IMR-90 (cell line): ENCODE measurements around the gene ALKBH2. TPM values are rescaled to one million over a fixed set of nuclear protein-coding genes. Genes with fewer than 3 reads are reported as not detected.

Source experiments
- ATAC-seq: fragments of 200-7000 bp; cut with Tn5 transposase; 2 replicates; pipeline ENCODE4 v1.9.1; 2020; ENCODE audit warnings: low read depth, mild to moderate bottlenecking, moderate library complexity
- Bru-seq: library from RNA; stranded (reverse); fragments of 400-500 nt; gene quantifications from one replicate; lab custom pipeline; 2021; lab: Mats Ljungman, UMichigan
- BruChase-seq, 2 experiments: library from RNA; stranded (reverse); fragments of 400-500 nt; gene quantifications; one replicate each; lab custom pipeline; 2021; lab: Mats Ljungman, UMichigan
- BruUV-seq: library from RNA; stranded (reverse); fragments of 400-500 nt; replicated peaks from 2 replicates; lab custom pipeline; 2021; lab: Mats Ljungman, UMichigan
- CTCF ChIA-PET: fragments of 300-600 bp; formaldehyde crosslinking; extraction: SDS; loops from one replicate; lab custom pipeline; 2021; ENCODE audit warnings: antibody characterized with exemption; lab: Yijun Ruan, JAX
- POLR2A ChIA-PET: fragments of 300-600 bp; sonication (Branson Sonifier 250); formaldehyde crosslinking; loops from one replicate; lab custom pipeline; 2022; ENCODE audit warnings: antibody characterized with exemption; ENCODE audit not compliant: unreplicated experiment; lab: Charles Lee
- DNase-seq: peaks from one replicate; pipeline ENCODE4 v3.0.0; 2013
- H2AFZ ChIP-seq: replicated peaks from 2 replicates; pipeline ENCODE3; 2013; ENCODE audit warnings: low read length, mild to moderate bottlenecking; ENCODE audit not compliant: poor library complexity
- H2AK5ac ChIP-seq: 2 replicates; pipeline ENCODE4 v1.6.1; 2013; ENCODE audit warnings: low read depth, low read length, inconsistent platforms
- H2AK9ac ChIP-seq: replicated peaks from 2 replicates; pipeline ENCODE3; 2013; ENCODE audit warnings: mild to moderate bottlenecking, low read depth, low read length, moderate library complexity; ENCODE audit not compliant: poor library complexity
- H2BK120ac ChIP-seq: 2 replicates; pipeline ENCODE4 v1.6.1; 2013; ENCODE audit warnings: low read depth, low read length, inconsistent platforms
- H2BK15ac ChIP-seq: 3 replicates; pipeline ENCODE4 v1.6.1; 2013; ENCODE audit warnings: low read depth, low read length, inconsistent platforms
- H2BK20ac ChIP-seq: 2 replicates; pipeline ENCODE4 v1.6.1; 2013; ENCODE audit warnings: low read depth, mild to moderate bottlenecking, inconsistent platforms, low read length, moderate library complexity
- H2BK5ac ChIP-seq: 2 replicates; pipeline ENCODE4 v1.6.1; 2013; ENCODE audit warnings: mild to moderate bottlenecking, low read depth, low read length, inconsistent platforms; ENCODE audit not compliant: poor library complexity, severe bottlenecking
- H3K14ac ChIP-seq: replicated peaks from 2 replicates; pipeline ENCODE4 v1.6.1; 2013; ENCODE audit warnings: low read depth, low read length, inconsistent platforms
- H3K18ac ChIP-seq: 2 replicates; pipeline ENCODE4 v1.6.1; 2013; ENCODE audit warnings: low read depth, low read length, control low read depth
- H3K23ac ChIP-seq: 2 replicates; pipeline ENCODE4 v1.6.1; 2013; ENCODE audit warnings: low read depth, low read length, inconsistent platforms
- H3K27ac ChIP-seq: 2 replicates; pipeline ENCODE4 v1.5.1; 2013; ENCODE audit warnings: mild to moderate bottlenecking, control low read depth, low read length; ENCODE audit not compliant: insufficient read depth
- H3K27me3 ChIP-seq: 2 replicates; pipeline ENCODE4 v1.6.1; 2013; ENCODE audit warnings: low read length; ENCODE audit not compliant: control insufficient read depth, insufficient read depth
- H3K36me3 ChIP-seq: 2 replicates; pipeline ENCODE4 v1.6.1; 2013; ENCODE audit warnings: low read length, mixed read lengths; ENCODE audit not compliant: control insufficient read depth, insufficient read depth
- H3K4ac ChIP-seq: 2 replicates; pipeline ENCODE4 v1.6.1; 2013; ENCODE audit warnings: low read depth, low read length, inconsistent platforms
- H3K4me1 ChIP-seq: 2 replicates; pipeline ENCODE4 v1.6.1; 2013; ENCODE audit warnings: low read length, mixed read lengths; ENCODE audit not compliant: control insufficient read depth, insufficient read depth
- H3K4me2 ChIP-seq: 2 replicates; pipeline ENCODE4 v1.6.1; 2013; ENCODE audit warnings: low read depth, mild to moderate bottlenecking, control low read depth, low read length, moderate library complexity
- H3K4me3 ChIP-seq: 2 replicates; pipeline ENCODE4 v1.5.1; 2013; ENCODE audit warnings: low read depth, mild to moderate bottlenecking, control low read depth, low read length, moderate library complexity; ENCODE audit not compliant: insufficient read depth
- H3K56ac ChIP-seq: 2 replicates; pipeline ENCODE4 v1.6.1; 2013; ENCODE audit warnings: low read length, inconsistent platforms; ENCODE audit not compliant: insufficient read depth; ENCODE audit errors: extremely low read depth
- H3K79me1 ChIP-seq, 2 experiments: 2 replicates each; pipeline ENCODE4 v1.6.1; 2013; ENCODE audit warnings: low read length in 2 of 2, inconsistent platforms in 1 of 2, low read depth in 1 of 2
- H3K9ac ChIP-seq: 2 replicates; pipeline ENCODE4 v1.6.1; 2013; ENCODE audit warnings: low read depth, low read length, control low read depth
- H3K9me1 ChIP-seq: 2 replicates; pipeline ENCODE4 v1.6.1; 2013; ENCODE audit warnings: low read length, inconsistent platforms; ENCODE audit not compliant: insufficient read depth
- H3K9me3 ChIP-seq: 2 replicates; pipeline ENCODE4 v1.6.1; 2013; ENCODE audit warnings: low read length; ENCODE audit not compliant: control insufficient read depth, insufficient read depth
- H4K20me1 ChIP-seq: 2 replicates; pipeline ENCODE4 v1.6.1; 2013; ENCODE audit warnings: low read length, inconsistent platforms; ENCODE audit not compliant: insufficient read depth
- H4K5ac ChIP-seq: 2 replicates; pipeline ENCODE4 v1.6.1; 2013; ENCODE audit warnings: mild to moderate bottlenecking, low read depth, low read length, control low read depth
- H4K8ac ChIP-seq, 2 experiments: 2 replicates each; pipeline ENCODE4 v1.6.1; 2013; ENCODE audit warnings: low read depth in 2 of 2, low read length in 2 of 2, control low read depth in 1 of 2, inconsistent platforms in 1 of 2
- H4K91ac ChIP-seq: 2 replicates; pipeline ENCODE4 v1.6.1; 2013; ENCODE audit warnings: low read depth, low read length, inconsistent platforms; ENCODE audit not compliant: insufficient read depth
- BHLHE40 ChIP-seq: fragments of 150-350 bp; IDR thresholded peaks from 2 replicates; pipeline ENCODE4 v1.6.1; 2016; ENCODE audit warnings: mild to moderate bottlenecking, low read depth, low read length
- CEBPB ChIP-seq: IDR thresholded peaks from 2 replicates; pipeline ENCODE4 v1.6.1; 2012; ENCODE audit warnings: low read depth, low read length, improper control_type of control experiment
- CHD1 ChIP-seq: IDR thresholded peaks from 2 replicates; pipeline ENCODE4 v1.6.1; 2012; ENCODE audit warnings: low read depth, low read length, improper control_type of control experiment
- FOS ChIP-seq: fragments of 150-350 bp; IDR thresholded peaks from 2 replicates; pipeline ENCODE4 v1.6.1; 2016; ENCODE audit warnings: low read depth, low read length
- MAFK ChIP-seq: IDR thresholded peaks from 2 replicates; pipeline ENCODE4 v1.6.1; 2012; ENCODE audit warnings: low read depth, low read length, improper control_type of control experiment
- NFE2L2 ChIP-seq: fragments of 150-350 bp; IDR thresholded peaks from 2 replicates; pipeline ENCODE4 v1.6.1; 2016; ENCODE audit warnings: low read depth, mild to moderate bottlenecking, low read length
- POLR2A ChIP-seq: IDR thresholded peaks from 2 replicates; pipeline ENCODE4 v1.6.1; 2012; ENCODE audit warnings: mild to moderate bottlenecking, low read depth, low read length
- RAD21 ChIP-seq: IDR thresholded peaks from 2 replicates; pipeline ENCODE4 v1.6.1; 2012; ENCODE audit warnings: low read length, improper control_type of control experiment
- RCOR1 ChIP-seq: IDR thresholded peaks from 2 replicates; pipeline ENCODE4 v1.6.1; 2012; ENCODE audit warnings: mild to moderate bottlenecking, low read length, improper control_type of control experiment; ENCODE audit not compliant: insufficient replicate concordance
- RFX5 ChIP-seq: IDR thresholded peaks from 2 replicates; pipeline ENCODE4 v1.8.0; 2012; ENCODE audit warnings: low read depth, mild to moderate bottlenecking, low read length, moderate library complexity
- SMC3 ChIP-seq: fragments of 150-350 bp; IDR thresholded peaks from 2 replicates; pipeline ENCODE4 v1.6.1; 2016; ENCODE audit warnings: low read depth, mild to moderate bottlenecking, antibody characterized with exemption, low read length, moderate library complexity
- USF2 ChIP-seq: fragments of 150-350 bp; IDR thresholded peaks from 2 replicates; pipeline ENCODE4 v1.6.1; 2017; ENCODE audit warnings: mild to moderate bottlenecking, antibody characterized with exemption, low read length, low read depth
- WGBS, 2 experiments: methylation state at CpG; one replicate each; pipeline versions ENCODE4 v1.1.5 to v1.1.7; 2013; ENCODE audit warnings: missing lambda C conversion rate in 2 of 2; ENCODE audit not compliant: insufficient read length in 1 of 2; ENCODE audit errors: extremely low coverage in 2 of 2; 5-methylcytosine and 5-hydroxymethylcytosine counted together
- dilution Hi-C: fragments of 300-500 bp; cut with HindIII; formaldehyde crosslinking; loops from one replicate; pipeline ENCODE4 v1.14.3; 2018; ENCODE audit warnings: low sequenced_read_pairs; ENCODE audit not compliant: unreplicated experiment
- in situ Hi-C: fragments of 300-500 bp; cut with MboI; formaldehyde crosslinking; loops from 3 replicates; pipeline ENCODE4 v1.14.3; 2019; ENCODE audit warnings: low sequenced_read_pairs, inconsistent platforms, mixed read lengths
- intact Hi-C: fragments of 100-400 bp; cut with micrococcal nuclease; formaldehyde crosslinking; loops from 2 replicates; pipeline ENCODE4 v1.10.0; 2022
- long read RNA-seq: library from polyadenylated mRNA; unstranded; transcript quantifications from one replicate; pipeline ENCODE4 v2.0.0, GENCODE V29; 2021; ENCODE audit not compliant: unreplicated experiment
- polyA plus RNA-seq, 3 experiments: library from polyadenylated mRNA; depleted of rRNA; stranded (reverse); fragments of >200 nt; gene quantifications; 2 replicates each; pipeline ENCODE4 v1.2.3, GENCODE V29; 2012; ENCODE audit warnings: low replicate concordance in 1 of 3
- total RNA-seq: library from RNA; depleted of rRNA; stranded (reverse); fragments of >200 nt; gene quantifications from 2 replicates; pipeline ENCODE4 v1.2.3, GENCODE V29; 2012; rRNA removed

The ALKBH2 gene
- 14.9 and 18.3 TPM in 2 replicates for total RNA-seq
- 14.1 and 17.8 TPM in 2 replicates for polyA plus RNA-seq (2012; rRNA removed)
- 8.6 and 11.2 TPM in 2 replicates for polyA plus RNA-seq (2012; cell fraction: cytosol; rRNA removed)
- polyA plus RNA-seq (2012; cell fraction: nucleus; rRNA removed; ENCODE audit: low replicate concordance), result 20.8 and 47.9 TPM in 2 replicates
- percentile 49 among the genes with signal in this experiment for Bru-seq, nascent RNA
- BruChase-seq, experiment 1, labeled RNA remaining after a 6-hour chase, result percentile 51 among the genes with signal in this experiment
- percentile 44 among the genes with signal in this experiment for BruChase-seq, experiment 2, labeled RNA remaining after a 2-hour chase
- long read RNA-seq, partial matches to known transcripts, result 2 of 8 reads
- long read RNA-seq, other reads (novel, unspliced or antisense), result 1 of 8 reads

- 0 out of 2 replicates have a peak within 1 kb of the TSS, but pooled peaks have one; percentile 12 for H3K56ac ChIP-seq
- H3K27me3 ChIP-seq, result no peaks in the 10 kb centered on the region
- H2BK20ac ChIP-seq, result 0 out of 2 replicates have a peak within 1 kb of the TSS, but pooled peaks have one; percentile 1
- peak within 1 kb of the TSS; percentile 86 to 98 for H4K8ac ChIP-seq
- H3K4me3 ChIP-seq, result peak within 1 kb of the TSS; percentile 57
- ChIA-PET POLR2A (no interaction called here), CTCF (interaction anchor here (0.6 to 0.8 kb wide), 3 partner anchors 14 to 427 kb away, joined by 3 read pairs; no protein-coding TSS in a partner anchor)
- peak within 1 kb of the TSS; percentile 84 for H3K4ac ChIP-seq
- peak within 1 kb of the TSS; percentile 60 for H2BK120ac ChIP-seq
- peak within 1 kb of the TSS; percentile 22 for H3K18ac ChIP-seq
- H3K27ac ChIP-seq, result peak within 1 kb of the TSS; percentile 43
- intact Hi-C loops (loop anchor here (1.0 to 10.0 kb wide), 8 partner anchors 138 to 530 kb away; partner anchors contain the start of genes CORO1C and SSH1), in situ Hi-C loops (loop anchor here (5.0 to 25.0 kb wide), 3 partner anchors 288 to 531 kb away; partner anchors contain the start of genes ISCU, SART3 and SELPLG), dilution Hi-C loops (no loop called here)
- peak within 1 kb of the TSS; percentile 84 for H3K4me2 ChIP-seq
- DNase-seq (peak; percentile 89), ATAC-seq (peak; percentile 58)
- H3K36me3 ChIP-seq, result peaks cover 5% of the 10 kb centered on the region
- peak within 1 kb of the TSS; percentile 95 for H2AFZ ChIP-seq
- peaks cover 10 to 19% of the 10 kb centered on the region in 2 experiments for H3K79me1 ChIP-seq
- H2BK15ac ChIP-seq, result peak within 1 kb of the TSS; percentile 29; the same call in 1 of the 3 replicates
- H4K5ac ChIP-seq, result peak within 1 kb of the TSS; percentile 82
- H4K91ac ChIP-seq, result peak within 1 kb of the TSS; percentile 74
- no peaks in the 10 kb centered on the region for H4K20me1 ChIP-seq
- H3K9me3 ChIP-seq, result no peaks in the 10 kb centered on the region
- peak within 1 kb of the TSS; percentile 71 for H3K9ac ChIP-seq
- no peak within 1 kb of the TSS for H2BK5ac ChIP-seq
- 4% methylated on average over 20 of the region's 45 CpGs; no CpG with 5 or more reads in 1 of the 2 experiments for WGBS, 2 experiments
- H3K9me1 ChIP-seq, result 0 out of 2 replicates have a peak, but pooled peaks cover 5% of the 10 kb centered on the region
- TSS peak; percentile 84 for BruUV-seq
- peak within 1 kb of the TSS; percentile 70 for H2AK5ac ChIP-seq
- H3K14ac ChIP-seq, result peak within 1 kb of the TSS; percentile 69
- peak within 1 kb of the TSS; percentile 93 for H2AK9ac ChIP-seq
- 0 out of 2 replicates have a peak within 1 kb of the TSS, but pooled peaks have one; percentile 78 for H3K23ac ChIP-seq
- H3K4me1 ChIP-seq, result peaks cover 7% of the 10 kb centered on the region
- TF ChIP-seq NFE2L2 (0 out of 2 replicates have a peak, but pooled peaks have one; percentile 7), SMC3 (peak; percentile 80), FOS (0 out of 2 replicates have a peak, but pooled peaks have one; percentile 6), USF2 (peak; percentile 59; the same call in 1 of the 2 replicates), CEBPB (0 out of 2 replicates have a peak, but pooled peaks have one; percentile 23), RCOR1 (peak; percentile 87), RFX5 (no peak), BHLHE40 (no peak), POLR2A (peak; percentile 67), RAD21 (peak; percentile 96), MAFK (no peak), CHD1 (no peak)
Measured at GRCh38 chr12:109093022-109093918, at the start of gene ALKBH2. TSS of gene ALKBH2 (minus strand) at chr12:109093472. CDS start at chr12:109092786, 686 bp downstream.
